ENCODE measurements around the gene ARID5A. TPM values are rescaled to one million over a fixed set of nuclear protein-coding genes. Genes with fewer than 3 reads are reported as not detected.
A peak's percentile ranks its signal among the peaks of the same experiment; 100 is the strongest.

Gene ARID5A
- total and polyA plus RNA-seq, 2 of the 13 experiments (the other 11 are each of a cell fraction or from before 2014, with no cell fraction given): 6.0 to 9.5 TPM

DNA sequence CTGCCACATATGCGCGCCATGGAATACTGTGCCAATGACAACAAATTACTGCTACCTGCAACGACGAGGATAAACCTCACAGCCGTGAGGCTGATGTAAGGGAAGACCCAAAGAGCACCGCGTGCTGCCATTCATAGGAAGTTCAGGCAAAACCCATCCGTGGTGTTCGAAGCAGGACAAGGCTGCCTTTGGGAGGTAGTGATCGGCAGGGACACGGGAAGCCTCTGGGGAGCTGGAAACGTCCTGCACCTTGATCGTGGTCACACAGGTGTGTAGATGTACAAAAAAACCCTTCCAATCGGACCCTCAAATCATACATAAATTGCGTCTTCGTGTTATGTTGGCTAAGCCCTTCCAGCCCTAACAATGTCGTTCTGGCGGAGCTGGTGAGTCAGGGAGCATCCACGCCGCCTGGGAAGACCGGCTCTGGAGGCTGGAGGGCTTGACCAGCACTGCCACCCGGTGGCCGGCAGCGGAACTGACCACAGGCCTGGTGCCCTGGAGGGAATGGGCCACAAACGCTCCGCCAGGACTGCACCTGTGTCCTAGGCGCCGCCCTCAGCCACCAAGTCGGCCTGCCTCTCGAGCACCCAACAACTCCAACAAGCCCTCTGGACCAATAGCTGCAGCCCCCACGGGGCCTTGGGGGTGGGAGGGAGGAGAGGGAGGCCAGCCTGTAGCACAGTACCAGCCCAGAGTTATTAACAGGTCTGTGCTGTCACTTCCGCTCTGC is 27.3 kb upstream of the ARID5A start (continued):
- 0 out of 2 replicates have a peak, but pooled peaks have one; percentile 76 for TF ChIP-seq AHR (CRISPR knock-in tag; IDR thresholded peaks at IDR 0.05)
- TF ChIP-seq, protein P1, sequence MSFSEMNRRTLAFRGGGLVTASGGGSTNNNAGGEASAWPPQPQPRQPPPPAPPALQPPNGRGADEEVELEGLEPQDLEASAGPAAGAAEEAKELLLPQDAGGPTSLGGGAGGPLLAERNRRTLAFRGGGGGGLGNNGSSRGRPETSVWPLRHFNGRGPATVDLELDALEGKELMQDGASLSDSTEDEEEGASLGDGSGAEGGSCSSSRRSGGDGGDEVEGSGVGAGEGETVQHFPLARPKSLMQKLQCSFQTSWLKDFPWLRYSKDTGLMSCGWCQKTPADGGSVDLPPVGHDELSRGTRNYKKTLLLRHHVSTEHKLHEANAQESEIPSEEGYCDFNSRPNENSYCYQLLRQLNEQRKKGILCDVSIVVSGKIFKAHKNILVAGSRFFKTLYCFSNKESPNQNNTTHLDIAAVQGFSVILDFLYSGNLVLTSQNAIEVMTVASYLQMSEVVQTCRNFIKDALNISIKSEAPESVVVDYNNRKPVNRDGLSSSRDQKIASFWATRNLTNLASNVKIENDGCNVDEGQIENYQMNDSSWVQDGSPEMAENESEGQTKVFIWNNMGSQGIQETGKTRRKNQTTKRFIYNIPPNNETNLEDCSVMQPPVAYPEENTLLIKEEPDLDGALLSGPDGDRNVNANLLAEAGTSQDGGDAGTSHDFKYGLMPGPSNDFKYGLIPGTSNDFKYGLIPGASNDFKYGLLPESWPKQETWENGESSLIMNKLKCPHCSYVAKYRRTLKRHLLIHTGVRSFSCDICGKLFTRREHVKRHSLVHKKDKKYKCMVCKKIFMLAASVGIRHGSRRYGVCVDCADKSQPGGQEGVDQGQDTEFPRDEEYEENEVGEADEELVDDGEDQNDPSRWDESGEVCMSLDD (CRISPR knock-in tag; IDR thresholded peaks at IDR 0.05; ENCODE audit: borderline replicate concordance): no peak
- TF ChIP-seq, protein P2, sequence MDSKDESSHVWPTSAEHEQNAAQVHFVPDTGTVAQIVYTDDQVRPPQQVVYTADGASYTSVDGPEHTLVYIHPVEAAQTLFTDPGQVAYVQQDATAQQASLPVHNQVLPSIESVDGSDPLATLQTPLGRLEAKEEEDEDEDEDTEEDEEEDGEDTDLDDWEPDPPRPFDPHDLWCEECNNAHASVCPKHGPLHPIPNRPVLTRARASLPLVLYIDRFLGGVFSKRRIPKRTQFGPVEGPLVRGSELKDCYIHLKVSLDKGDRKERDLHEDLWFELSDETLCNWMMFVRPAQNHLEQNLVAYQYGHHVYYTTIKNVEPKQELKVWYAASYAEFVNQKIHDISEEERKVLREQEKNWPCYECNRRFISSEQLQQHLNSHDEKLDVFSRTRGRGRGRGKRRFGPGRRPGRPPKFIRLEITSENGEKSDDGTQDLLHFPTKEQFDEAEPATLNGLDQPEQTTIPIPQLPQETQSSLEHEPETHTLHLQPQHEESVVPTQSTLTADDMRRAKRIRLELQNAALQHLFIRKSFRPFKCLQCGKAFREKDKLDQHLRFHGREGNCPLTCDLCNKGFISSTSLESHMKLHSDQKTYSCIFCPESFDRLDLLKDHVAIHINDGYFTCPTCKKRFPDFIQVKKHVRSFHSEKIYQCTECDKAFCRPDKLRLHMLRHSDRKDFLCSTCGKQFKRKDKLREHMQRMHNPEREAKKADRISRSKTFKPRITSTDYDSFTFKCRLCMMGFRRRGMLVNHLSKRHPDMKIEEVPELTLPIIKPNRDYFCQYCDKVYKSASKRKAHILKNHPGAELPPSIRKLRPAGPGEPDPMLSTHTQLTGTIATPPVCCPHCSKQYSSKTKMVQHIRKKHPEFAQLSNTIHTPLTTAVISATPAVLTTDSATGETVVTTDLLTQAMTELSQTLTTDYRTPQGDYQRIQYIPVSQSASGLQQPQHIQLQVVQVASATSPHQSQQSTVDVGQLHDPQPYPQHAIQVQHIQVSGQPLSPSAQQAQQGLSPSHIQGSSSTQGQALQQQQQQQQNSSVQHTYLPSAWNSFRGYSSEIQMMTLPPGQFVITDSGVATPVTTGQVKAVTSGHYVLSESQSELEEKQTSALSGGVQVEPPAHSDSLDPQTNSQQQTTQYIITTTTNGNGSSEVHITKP (CRISPR knock-in tag; IDR thresholded peaks at IDR 0.05; ENCODE audit: low read depth): no peak
- TF ChIP-seq ZNF615 (CRISPR knock-in tag; IDR thresholded peaks at IDR 0.05; ENCODE audit: borderline replicate concordance): no peak
- TF ChIP-seq KLF13 (CRISPR knock-in tag; IDR thresholded peaks at IDR 0.05): no peak
- TF ChIP-seq SMC3 (IDR thresholded peaks at IDR 0.05; ENCODE audit: low read length): peak; percentile 77; the same call in 1 of the 2 replicates
- TF ChIP-seq PHF20 (CRISPR knock-in tag; IDR thresholded peaks at IDR 0.05): no peak
- no peak for TF ChIP-seq ZNF367 (CRISPR knock-in tag; IDR thresholded peaks at IDR 0.05; ENCODE audit: borderline replicate concordance)
- TF ChIP-seq ZNF790 (CRISPR knock-in tag; IDR thresholded peaks at IDR 0.05; ENCODE audit: borderline replicate concordance): no peak
- TF ChIP-seq ETV6 (CRISPR knock-in tag; conservative IDR thresholded peaks at IDR 0.05): no peak
- no peak for TF ChIP-seq POLR2AphosphoS5 (IDR thresholded peaks at IDR 0.05; ENCODE audit: low read depth, low read length)
- no peak for TF ChIP-seq ZNF678 (CRISPR knock-in tag; IDR thresholded peaks at IDR 0.05)
- no peak for TF ChIP-seq ZNF44 (CRISPR knock-in tag; IDR thresholded peaks at IDR 0.05)
- TF ChIP-seq ZNF773 (CRISPR knock-in tag; IDR thresholded peaks at IDR 0.05; ENCODE audit: borderline replicate concordance): no peak
- TF ChIP-seq, protein P3, sequence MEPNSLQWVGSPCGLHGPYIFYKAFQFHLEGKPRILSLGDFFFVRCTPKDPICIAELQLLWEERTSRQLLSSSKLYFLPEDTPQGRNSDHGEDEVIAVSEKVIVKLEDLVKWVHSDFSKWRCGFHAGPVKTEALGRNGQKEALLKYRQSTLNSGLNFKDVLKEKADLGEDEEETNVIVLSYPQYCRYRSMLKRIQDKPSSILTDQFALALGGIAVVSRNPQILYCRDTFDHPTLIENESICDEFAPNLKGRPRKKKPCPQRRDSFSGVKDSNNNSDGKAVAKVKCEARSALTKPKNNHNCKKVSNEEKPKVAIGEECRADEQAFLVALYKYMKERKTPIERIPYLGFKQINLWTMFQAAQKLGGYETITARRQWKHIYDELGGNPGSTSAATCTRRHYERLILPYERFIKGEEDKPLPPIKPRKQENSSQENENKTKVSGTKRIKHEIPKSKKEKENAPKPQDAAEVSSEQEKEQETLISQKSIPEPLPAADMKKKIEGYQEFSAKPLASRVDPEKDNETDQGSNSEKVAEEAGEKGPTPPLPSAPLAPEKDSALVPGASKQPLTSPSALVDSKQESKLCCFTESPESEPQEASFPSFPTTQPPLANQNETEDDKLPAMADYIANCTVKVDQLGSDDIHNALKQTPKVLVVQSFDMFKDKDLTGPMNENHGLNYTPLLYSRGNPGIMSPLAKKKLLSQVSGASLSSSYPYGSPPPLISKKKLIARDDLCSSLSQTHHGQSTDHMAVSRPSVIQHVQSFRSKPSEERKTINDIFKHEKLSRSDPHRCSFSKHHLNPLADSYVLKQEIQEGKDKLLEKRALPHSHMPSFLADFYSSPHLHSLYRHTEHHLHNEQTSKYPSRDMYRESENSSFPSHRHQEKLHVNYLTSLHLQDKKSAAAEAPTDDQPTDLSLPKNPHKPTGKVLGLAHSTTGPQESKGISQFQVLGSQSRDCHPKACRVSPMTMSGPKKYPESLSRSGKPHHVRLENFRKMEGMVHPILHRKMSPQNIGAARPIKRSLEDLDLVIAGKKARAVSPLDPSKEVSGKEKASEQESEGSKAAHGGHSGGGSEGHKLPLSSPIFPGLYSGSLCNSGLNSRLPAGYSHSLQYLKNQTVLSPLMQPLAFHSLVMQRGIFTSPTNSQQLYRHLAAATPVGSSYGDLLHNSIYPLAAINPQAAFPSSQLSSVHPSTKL (CRISPR knock-in tag; IDR thresholded peaks at IDR 0.05): peak; percentile 66
- TF ChIP-seq KLF6 (CRISPR knock-in tag; IDR thresholded peaks at IDR 0.05): no peak
- TF ChIP-seq RBAK (CRISPR knock-in tag; IDR thresholded peaks at IDR 0.05): no peak
- no peak for TF ChIP-seq XBP1 (CRISPR knock-in tag; IDR thresholded peaks at IDR 0.05)
- no peak for TF ChIP-seq ZNF775 (CRISPR knock-in tag; IDR thresholded peaks at IDR 0.05; ENCODE audit: borderline replicate concordance)
- TF ChIP-seq ZNF652 (CRISPR knock-in tag; IDR thresholded peaks at IDR 0.05; ENCODE audit: borderline replicate concordance, low read depth): peak; percentile 40; the same call in 1 of the 2 replicates
- no peak; the same call in 1 of the 2 replicates for TF ChIP-seq TBX2 (CRISPR knock-in tag; IDR thresholded peaks at IDR 0.05; ENCODE audit: borderline replicate concordance)
